Immature natural killer cell (primary cell): Measurements from ENCODE around the gene ZBTB21. TPM values are rescaled to one million over a fixed set of nuclear protein-coding genes. Genes with fewer than 3 reads are reported as not detected.
"Not testable (repeated sequence)": the region's sequence is repeated elsewhere in the genome, so short reads cannot be mapped to it uniquely, and the experiment has no call there.

ENCODE experiments used
- DNase-seq, 3 donors: peaks; one replicate each; pipeline ENCODE4 v3.0.0; 2022; ENCODE audit warnings: mixed read lengths in 1 of 3
- H3K27ac Mint-ChIP-seq, 6 donors: one replicate each; pipeline ENCODE4 v1.8.0; 2020; ENCODE audit warnings: mixed read lengths in 6 of 6, mild to moderate bottlenecking in 5 of 6, inconsistent platforms in 4 of 6, moderate library complexity in 3 of 6
- H3K27me3 Mint-ChIP-seq, 3 donors: one replicate each; pipeline ENCODE4 v1.8.0; 2020 to 2021; ENCODE audit warnings: low read depth in 3 of 3, mild to moderate bottlenecking in 3 of 3, mixed read lengths in 3 of 3, moderate library complexity in 3 of 3, inconsistent platforms in 1 of 3
- H3K36me3 Mint-ChIP-seq, 3 donors: one replicate each; pipeline ENCODE4 v1.8.0; 2020; ENCODE audit warnings: mixed read lengths in 3 of 3, inconsistent platforms in 2 of 3, mild to moderate bottlenecking in 2 of 3
- H3K4me1 Mint-ChIP-seq, 2 donors: one replicate each; pipeline ENCODE4 v1.8.0; 2020; ENCODE audit warnings: inconsistent platforms in 2 of 2, mild to moderate bottlenecking in 2 of 2, mixed read lengths in 2 of 2, moderate library complexity in 1 of 2
- H3K4me3 Mint-ChIP-seq, 5 donors: one replicate each; pipeline ENCODE4 v1.8.0; 2020; ENCODE audit warnings: mild to moderate bottlenecking in 5 of 5, mixed read lengths in 5 of 5, inconsistent platforms in 3 of 5, moderate library complexity in 3 of 5
- H3K9me3 Mint-ChIP-seq, 6 donors: one replicate each; pipeline ENCODE4 v1.8.0; 2020; ENCODE audit warnings: mild to moderate bottlenecking in 6 of 6, mixed read lengths in 6 of 6, inconsistent platforms in 4 of 6, moderate library complexity in 3 of 6
- polyA plus RNA-seq, 3 donors: library from polyadenylated mRNA; unstranded; fragments of 300-500 nt; fragmentation: Illumina TruSeq; gene quantifications; one replicate each; pipeline ENCODE4 v1.2.3, GENCODE V29; 2021

Gene ZBTB21
- polyA plus RNA-seq, 3 donors from 2014 or later = 1.3 to 4.1 (median 2.2) TPM

- Mint-ChIP-seq H3K4me3 (no peak overlapping the region), H3K9me3 (no peaks in the 10 kb centered on the region), H3K4me1 (peaks cover 6 to 8% of the 10 kb centered on the region in 2 donors), H3K36me3 (peaks cover 13 to 18% (median 17%) of the 10 kb centered on the region in 3 donors), H3K27ac (no peak overlapping the region), H3K27me3 (peaks cover 0 to 10% (median 5%) of the 10 kb centered on the region in 3 donors)
- no peak for DNase-seq
These were observed 5.6 kb downstream of the ZBTB21 start for GRCh38 chr21:42004406-42005199.

DNA sequence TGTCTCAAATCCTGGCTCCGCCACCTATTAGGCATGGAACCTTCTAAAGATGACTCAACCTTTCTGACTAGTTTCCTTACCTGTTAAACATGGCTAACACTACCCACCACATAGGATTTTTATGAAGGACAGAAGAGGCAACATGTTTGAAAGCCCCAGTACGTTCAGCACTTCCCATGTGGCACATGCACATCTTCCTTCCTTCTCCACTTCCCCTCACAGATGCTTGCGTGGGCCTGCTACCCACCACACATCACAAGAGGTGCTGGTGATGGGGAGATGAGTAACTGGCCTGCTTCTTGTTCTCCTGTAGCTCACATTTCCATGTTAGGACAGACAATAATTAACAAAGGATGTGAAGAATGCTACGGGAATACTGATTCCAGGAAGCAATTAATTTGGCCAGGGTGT, 7.1 kb downstream of the ZBTB21 start:
- no peaks in the 10 kb centered on the region for H3K9me3 Mint-ChIP-seq
- H3K27ac Mint-ChIP-seq = no peak overlapping the region
- H3K4me3 Mint-ChIP-seq = no peak overlapping the region
- no peak for DNase-seq
- H3K4me1 Mint-ChIP-seq = no peaks in the 10 kb centered on the region
- H3K27me3 Mint-ChIP-seq = peaks cover 0 to 6% (median 2%) of the 10 kb centered on the region in 3 donors
- H3K36me3 Mint-ChIP-seq = peaks cover 19 to 22% (median 20%) of the 10 kb centered on the region in 3 donors

DNA sequence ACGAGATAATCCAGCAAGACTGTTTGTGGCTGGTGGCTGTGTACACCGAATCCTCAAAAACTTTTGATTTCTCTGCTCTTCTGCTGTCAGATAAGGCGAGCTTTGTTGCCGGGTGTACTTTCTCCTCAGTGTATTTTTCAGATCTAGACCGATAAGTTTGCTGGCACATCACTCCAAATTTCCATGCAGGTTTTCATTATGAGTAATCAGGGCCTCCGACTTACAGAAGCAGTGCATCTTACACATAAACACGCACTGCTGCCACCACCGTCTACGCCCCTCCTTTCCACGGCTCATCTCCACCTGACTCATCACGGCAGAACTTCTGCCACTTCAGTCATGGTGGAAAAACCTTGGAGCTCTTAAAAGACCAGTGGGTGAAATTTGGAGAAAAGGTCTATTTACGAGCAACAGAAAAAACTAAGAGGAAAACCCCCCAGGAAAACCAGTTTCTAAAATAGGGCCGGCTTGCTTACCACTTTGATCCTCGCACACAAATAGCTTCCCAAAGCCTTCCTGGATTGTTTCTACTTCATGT, 7.7 kb downstream of the ZBTB21 start:
- Mint-ChIP-seq H3K4me3 (no peak overlapping the region), H3K27ac (no peak overlapping the region), H3K9me3 (no peaks in the 10 kb centered on the region), H3K27me3 (peaks cover 0 to 6% (median 2%) of the 10 kb centered on the region in 3 donors), H3K36me3 (peaks cover 19 to 22% (median 20%) of the 10 kb centered on the region in 3 donors), H3K4me1 (no peaks in the 10 kb centered on the region)
- no peak for DNase-seq

DNA sequence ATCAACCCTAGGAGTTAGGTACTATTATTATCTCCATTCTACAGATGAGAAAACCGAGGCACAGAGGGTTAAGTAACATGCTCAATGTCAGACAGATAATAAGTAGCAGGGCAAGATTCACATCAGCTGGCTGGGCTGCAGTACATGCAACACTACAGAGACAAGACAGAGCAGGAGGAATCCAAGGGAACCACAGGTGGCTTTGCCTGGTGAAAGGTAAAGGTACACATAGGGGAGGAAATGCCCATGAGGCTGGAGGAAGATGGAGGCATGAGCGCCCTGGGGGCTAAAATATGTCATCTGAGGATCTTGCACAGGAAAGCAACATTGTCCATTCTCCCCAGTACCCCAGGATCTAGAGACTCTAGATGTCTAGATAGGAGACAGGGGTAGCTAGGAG, 8.4 kb downstream of the ZBTB21 start:
- DNase-seq = no peak
- no peaks in the 10 kb centered on the region for H3K9me3 Mint-ChIP-seq
- H3K4me3 Mint-ChIP-seq = no peak overlapping the region
- no peaks in the 10 kb centered on the region for H3K4me1 Mint-ChIP-seq
- H3K27me3 Mint-ChIP-seq = peaks cover 0 to 6% (median 2%) of the 10 kb centered on the region in 3 donors
- peaks cover 19 to 24% (median 20%) of the 10 kb centered on the region in 3 donors for H3K36me3 Mint-ChIP-seq
- no peak overlapping the region for H3K27ac Mint-ChIP-seq

GRCh38 chr21:42000908-42001307, 9.3 kb downstream of the ZBTB21 start:
- no peaks in the 10 kb centered on the region for H3K9me3 Mint-ChIP-seq
- no peaks in the 10 kb centered on the region for H3K4me1 Mint-ChIP-seq
- no peak overlapping the region for H3K27ac Mint-ChIP-seq
- H3K36me3 Mint-ChIP-seq = peaks cover 19 to 27% (median 27%) of the 10 kb centered on the region in 3 donors
- H3K27me3 Mint-ChIP-seq = peaks cover 0 to 5% (median 2%) of the 10 kb centered on the region in 3 donors
- H3K4me3 Mint-ChIP-seq = no peak overlapping the region
- no peak for DNase-seq

- Mint-ChIP-seq H3K27ac (no peak overlapping the region), H3K4me3 (no peak overlapping the region), H3K9me3 (no peaks in the 10 kb centered on the region), H3K4me1 (no peaks in the 10 kb centered on the region), H3K36me3 (peaks cover 31 to 50% (median 42%) of the 10 kb centered on the region in 3 donors), H3K27me3 (peaks cover 0 to 3% (median 2%) of the 10 kb centered on the region in 3 donors)
- no peak for DNase-seq
These were observed 12.5 kb downstream of the ZBTB21 start for GRCh38 chr21:41997657-41998056.

GRCh38 chr21:41995577-41995976, 14.6 kb downstream of the ZBTB21 start:
- Mint-ChIP-seq H3K9me3 (no peaks in the 10 kb centered on the region), H3K36me3 (peaks cover 32 to 46% (median 44%) of the 10 kb centered on the region in 3 donors), H3K27ac (no peak overlapping the region), H3K27me3 (peaks cover 0 to 2% (median 0%) of the 10 kb centered on the region in 3 donors), H3K4me3 (no peak overlapping the region), H3K4me1 (no peaks in the 10 kb centered on the region)
- no peak for DNase-seq

DNA sequence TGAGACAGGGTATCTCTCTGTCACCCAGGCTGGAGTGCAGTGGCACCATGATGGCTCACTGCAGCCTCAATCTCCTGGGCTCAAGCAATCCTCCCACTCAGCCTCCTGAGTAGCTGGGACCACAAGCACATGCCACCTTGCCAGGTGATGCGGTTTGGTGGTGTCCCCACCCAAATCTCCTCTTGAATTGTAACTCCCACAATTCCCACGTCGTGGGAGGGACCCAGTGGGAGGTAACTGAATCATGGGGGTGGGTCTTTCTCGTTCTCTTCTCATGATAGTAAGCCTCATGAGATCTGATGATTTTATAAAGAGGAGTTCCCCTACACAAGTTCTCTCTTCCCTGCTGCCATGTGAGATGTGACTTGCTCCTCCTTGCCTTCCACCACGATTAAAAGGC, 15.5 kb downstream of the ZBTB21 start:
- H3K36me3 Mint-ChIP-seq = peaks cover 32 to 46% (median 41%) of the 10 kb centered on the region in 3 donors

GRCh38 chr21:41993744-41994143, 16.4 kb downstream of the ZBTB21 start:
- Mint-ChIP-seq H3K27ac (no peak overlapping the region), H3K4me3 (no peak overlapping the region), H3K27me3 (peaks cover 0 to 2% (median 0%) of the 10 kb centered on the region in 3 donors), H3K4me1 (no peaks in the 10 kb centered on the region), H3K36me3 (peaks cover 30 to 45% (median 38%) of the 10 kb centered on the region in 3 donors), H3K9me3 (no peaks in the 10 kb centered on the region)
- no peak for DNase-seq

More for the DNA sequence above, 15.5 kb downstream of the ZBTB21 start:
- not testable (repeated sequence) for H3K4me3 Mint-ChIP-seq, H3K27ac Mint-ChIP-seq, H3K4me1 Mint-ChIP-seq, H3K27me3 Mint-ChIP-seq, H3K9me3 Mint-ChIP-seq, DNase-seq

GRCh38 chr21:41992576-41992975, 17.6 kb downstream of the ZBTB21 start:
- peaks cover 26 to 41% (median 38%) of the 10 kb centered on the region in 3 donors for H3K36me3 Mint-ChIP-seq
- no peaks in the 10 kb centered on the region for H3K9me3 Mint-ChIP-seq
- H3K27me3 Mint-ChIP-seq = peaks cover 0 to 2% (median 0%) of the 10 kb centered on the region in 3 donors
- H3K4me3 Mint-ChIP-seq = no peak overlapping the region
- H3K4me1 Mint-ChIP-seq = no peaks in the 10 kb centered on the region
- no peak for DNase-seq
- H3K27ac Mint-ChIP-seq = no peak overlapping the region

DNA sequence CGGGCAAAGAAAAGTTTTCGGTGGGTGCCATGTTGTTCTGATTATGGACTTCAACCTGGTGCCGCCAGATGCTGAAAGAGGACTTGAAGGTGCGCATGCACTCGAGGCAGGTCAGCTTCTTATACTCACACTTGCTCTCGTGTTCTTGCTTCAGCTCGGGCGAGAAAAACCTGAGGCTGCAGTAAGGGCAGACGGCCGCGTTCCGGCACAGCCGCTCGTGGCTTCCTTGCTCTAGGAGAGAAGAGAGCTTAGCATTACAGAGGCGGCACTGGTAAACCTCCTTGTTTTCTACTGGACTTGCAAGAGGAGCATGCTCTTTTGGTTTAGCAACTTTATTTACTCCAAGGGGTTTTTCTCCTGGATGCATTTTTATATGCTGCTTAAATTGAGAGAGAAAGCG, 18.5 kb downstream of the ZBTB21 start:
- Mint-ChIP-seq H3K27ac (no peak overlapping the region), H3K27me3 (peaks cover 0 to 2% (median 0%) of the 10 kb centered on the region in 3 donors), H3K36me3 (peaks cover 26 to 39% (median 37%) of the 10 kb centered on the region in 3 donors), H3K4me3 (no peak overlapping the region), H3K4me1 (no peaks in the 10 kb centered on the region), H3K9me3 (no peaks in the 10 kb centered on the region)
- no peak for DNase-seq

DNA sequence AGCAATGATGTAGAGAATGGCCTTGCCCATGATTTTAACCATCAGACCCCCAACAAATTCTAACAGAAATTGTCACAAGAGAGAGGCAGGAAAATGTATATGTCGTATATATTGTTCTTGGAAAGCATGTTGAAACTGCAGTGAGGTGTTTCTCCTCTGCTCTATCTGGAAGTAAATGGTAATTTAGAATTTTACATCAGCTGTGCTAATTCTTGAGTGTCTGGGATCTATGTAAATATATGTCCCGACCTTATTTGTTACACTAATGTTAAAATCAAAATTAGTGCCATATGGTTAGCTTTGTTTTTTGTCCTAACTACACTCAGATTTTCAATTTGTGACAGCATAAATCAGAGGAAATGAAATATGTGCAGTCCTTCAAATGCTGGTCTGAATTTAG, 20.5 kb downstream of the ZBTB21 start:
- no peak overlapping the region for H3K27ac Mint-ChIP-seq
- H3K4me1 Mint-ChIP-seq = no peaks in the 10 kb centered on the region
- no peaks in the 10 kb centered on the region for H3K27me3 Mint-ChIP-seq
- H3K9me3 Mint-ChIP-seq = no peaks in the 10 kb centered on the region
- DNase-seq = no peak
- H3K4me3 Mint-ChIP-seq = no peak overlapping the region
- peaks cover 22 to 28% (median 25%) of the 10 kb centered on the region in 3 donors for H3K36me3 Mint-ChIP-seq

- Mint-ChIP-seq H3K36me3 (peaks cover 12 to 16% (median 13%) of the 10 kb centered on the region in 3 donors), H3K4me1 (no peaks in the 10 kb centered on the region), H3K9me3 (peaks cover 1 to 4% (median 3%) of the 10 kb centered on the region in 6 donors), H3K27me3 (peaks cover 0 to 6% (median 2%) of the 10 kb centered on the region in 3 donors), H3K4me3 (no peak overlapping the region), H3K27ac (no peak overlapping the region)
- DNase-seq = no peak
These were observed 22.9 kb downstream of the ZBTB21 start for GRCh38 chr21:41987310-41987709.

GRCh38 chr21:41985662-41986416, 24.3 kb downstream of the ZBTB21 start:
- Mint-ChIP-seq H3K27ac (no peak overlapping the region), H3K9me3 (peaks cover 1 to 5% (median 4%) of the 10 kb centered on the region in 6 donors), H3K27me3 (peaks cover 0 to 6% (median 6%) of the 10 kb centered on the region in 3 donors)

More at GRCh38 chr21:41985662-41986416, 24.3 kb downstream of the ZBTB21 start:
- H3K4me1 Mint-ChIP-seq = no peaks in the 10 kb centered on the region
- H3K36me3 Mint-ChIP-seq = peaks cover 5 to 11% (median 6%) of the 10 kb centered on the region in 3 donors
- H3K4me3 Mint-ChIP-seq = no peak overlapping the region
- no peak for DNase-seq
